Mucosa of gallbladder (tissue), 1 donor: ENCODE data around the gene NRIP2. TPM values are rescaled to one million over a fixed set of nuclear protein-coding genes. Genes with fewer than 3 reads are reported as not detected.
A peak's percentile ranks its signal among the peaks of the same experiment; 100 is the strongest.

Source experiments
- DNase-seq: peaks from one replicate; pipeline ENCODE4 v3.0.0-alpha.2; 2020; ENCODE audit warnings: low spot score
- total RNA-seq: library from RNA; stranded (reverse); gene quantifications from one replicate; pipeline ENCODE4 v1.2.1, GENCODE V29; 2021
- donor health status: DM: no; HTN: no; CAD: no.

The NRIP2 gene
- total RNA-seq, 1 donor from 2014 or later = 3.2 TPM

- DNase-seq = peak; percentile 14
Measured at GRCh38 chr12:2845280-2845679, 10.4 kb upstream of the NRIP2 start.

DNA sequence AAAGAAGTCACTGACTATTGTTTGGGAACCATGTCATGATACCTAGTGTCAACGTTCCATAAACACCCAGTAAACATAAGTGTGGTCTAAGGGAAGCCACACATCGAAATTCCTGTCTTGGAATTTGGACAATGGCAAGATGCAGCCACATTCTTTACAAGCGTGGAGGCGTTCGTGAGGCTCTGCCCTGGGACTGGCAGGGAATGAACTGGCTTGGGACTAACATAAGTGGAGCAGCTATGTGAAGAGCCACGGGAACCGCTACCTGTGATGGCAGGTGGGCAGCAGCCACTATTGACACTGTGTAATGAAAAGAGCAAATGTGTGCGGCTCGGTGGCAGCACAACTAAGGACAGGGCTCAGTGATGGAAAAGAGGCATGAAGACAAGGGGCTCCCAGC is 10.0 kb upstream of the NRIP2 start:
- no peak for DNase-seq

DNA sequence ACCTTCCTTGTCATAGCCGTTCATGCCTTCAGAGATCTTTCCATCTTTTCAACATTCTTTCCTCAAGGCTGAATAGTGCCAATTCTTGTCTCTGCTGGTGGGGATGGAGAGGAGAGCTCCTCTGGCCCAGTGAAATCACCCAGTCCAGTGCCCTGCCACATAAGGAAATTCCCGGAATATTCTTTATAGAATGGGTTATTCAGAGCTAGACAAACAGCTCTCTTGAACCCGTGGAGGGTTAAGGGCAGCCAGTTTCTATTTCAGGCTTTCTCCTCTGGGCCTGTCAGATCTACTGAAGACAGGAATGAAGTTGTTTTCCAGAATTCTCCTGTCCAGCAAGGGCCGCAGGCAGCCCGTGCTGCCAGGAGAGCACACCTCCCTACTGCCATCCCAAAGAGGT is 8.1 kb upstream of the NRIP2 start:
- DNase-seq = no peak

DNA sequence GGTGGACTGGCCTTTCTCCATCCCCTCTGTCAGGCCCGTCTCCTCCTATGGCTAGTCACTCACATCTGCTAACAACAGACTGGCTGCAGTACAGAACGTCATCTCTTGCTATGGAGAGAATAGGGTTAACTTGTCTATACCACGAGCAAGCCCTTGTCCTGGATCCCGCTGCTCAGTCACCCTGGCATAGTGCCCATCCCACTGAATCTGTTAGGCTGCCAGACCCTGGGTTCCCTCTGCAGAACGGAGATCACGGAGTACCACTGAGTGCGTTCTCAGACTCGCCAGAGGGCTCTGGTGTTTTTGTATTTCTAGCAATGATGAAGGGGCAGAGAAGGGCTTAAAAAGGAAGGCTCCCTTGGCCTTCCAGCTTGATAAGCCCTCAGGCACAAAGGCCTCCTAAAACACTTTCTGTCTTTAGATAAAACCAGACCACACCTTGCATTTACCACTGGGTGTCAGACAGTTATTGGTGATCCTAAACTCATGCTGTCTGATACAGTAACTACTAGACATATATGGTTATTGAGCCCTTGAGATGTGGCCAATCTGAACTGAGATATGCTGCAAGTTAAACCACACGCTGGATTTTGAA is 6.3 kb upstream of the NRIP2 start:
- DNase-seq = no peak

- no peak for DNase-seq
Measured at GRCh38 chr12:2836574-2836973, 1.7 kb upstream of the NRIP2 start.

GRCh38 chr12:2835691-2836403 is 1.0 kb upstream of the NRIP2 start:
- no peak for DNase-seq

- no peak for DNase-seq
Measured at GRCh38 chr12:2833810-2834209, 1.0 kb downstream of the NRIP2 start.

GRCh38 chr12:2833327-2833726 is 1.5 kb downstream of the NRIP2 start:
- DNase-seq = no peak

DNA sequence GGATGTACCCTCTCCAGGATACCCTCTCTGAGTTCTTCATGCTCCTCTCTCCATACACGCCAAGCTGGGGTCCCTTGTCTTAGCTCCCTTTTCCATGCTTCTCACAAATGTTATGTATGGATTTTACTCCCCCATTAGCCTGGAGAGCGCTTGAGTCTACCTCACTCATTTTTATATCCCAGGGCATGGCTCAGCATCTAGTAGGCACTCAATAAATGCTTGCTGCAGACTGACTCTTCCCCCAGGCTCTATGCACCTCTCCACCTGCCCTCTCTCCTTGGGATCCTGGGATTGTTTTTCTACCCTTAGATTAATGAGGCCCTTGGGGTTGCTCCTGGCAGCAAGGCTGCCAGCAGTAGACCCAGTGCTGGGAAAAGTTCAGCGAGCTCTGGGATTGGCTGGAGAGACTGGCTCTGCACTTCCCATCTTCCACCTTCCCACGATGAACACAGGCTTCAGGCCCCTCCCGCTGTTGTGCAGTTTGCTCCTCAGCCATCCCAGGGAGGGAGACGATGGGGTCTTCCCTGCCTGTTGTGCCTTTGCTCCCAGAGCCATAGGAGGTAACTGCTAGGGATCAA is 2.2 kb downstream of the NRIP2 start:
- no peak for DNase-seq

DNA sequence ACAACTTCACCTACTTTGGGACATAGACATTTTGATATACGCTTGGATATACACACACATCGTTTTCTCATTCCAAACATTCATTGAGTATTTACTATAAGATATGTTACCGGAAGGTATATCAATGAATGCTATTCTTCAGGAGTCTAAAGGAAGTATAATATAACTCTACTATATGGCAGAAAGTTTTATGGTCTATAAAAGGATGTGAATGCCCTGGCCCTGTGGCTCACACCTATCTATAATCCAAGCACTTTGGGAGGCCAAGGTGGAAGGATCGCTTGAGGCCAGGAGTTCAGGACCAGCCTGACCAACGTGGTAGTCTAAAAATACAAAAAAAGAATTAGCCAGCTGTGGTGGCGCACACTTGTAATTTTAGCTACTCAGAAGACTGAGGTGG is 5.6 kb downstream of the NRIP2 start:
- no peak for DNase-seq

- DNase-seq = no peak
Measured at GRCh38 chr12:2826721-2827515, 7.9 kb downstream of the NRIP2 start.

GRCh38 chr12:2826036-2826435 is 8.8 kb downstream of the NRIP2 start:
- DNase-seq = no peak

DNA sequence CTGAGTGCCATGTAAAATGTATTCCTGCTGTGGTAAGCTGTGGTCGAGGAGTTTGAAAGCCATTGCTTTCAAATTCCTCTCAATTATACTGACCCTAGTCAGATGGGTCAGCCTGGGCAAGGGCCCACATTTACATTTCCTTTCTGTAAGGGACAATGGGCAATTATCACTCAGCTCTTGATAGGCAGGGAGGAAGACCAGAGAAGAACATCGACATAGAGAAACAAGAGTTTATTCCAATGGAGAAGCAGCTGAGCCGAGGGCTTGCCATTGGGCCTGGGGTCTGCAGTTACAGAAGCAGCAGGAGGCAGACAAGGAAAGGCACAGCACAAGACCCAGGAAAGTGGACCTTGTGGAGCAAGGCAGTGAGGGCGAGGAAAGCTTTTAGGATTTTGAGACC is 9.7 kb downstream of the NRIP2 start:
- no peak for DNase-seq

GRCh38 chr12:2824541-2824940 is 10.3 kb downstream of the NRIP2 start:
- no peak for DNase-seq

DNA sequence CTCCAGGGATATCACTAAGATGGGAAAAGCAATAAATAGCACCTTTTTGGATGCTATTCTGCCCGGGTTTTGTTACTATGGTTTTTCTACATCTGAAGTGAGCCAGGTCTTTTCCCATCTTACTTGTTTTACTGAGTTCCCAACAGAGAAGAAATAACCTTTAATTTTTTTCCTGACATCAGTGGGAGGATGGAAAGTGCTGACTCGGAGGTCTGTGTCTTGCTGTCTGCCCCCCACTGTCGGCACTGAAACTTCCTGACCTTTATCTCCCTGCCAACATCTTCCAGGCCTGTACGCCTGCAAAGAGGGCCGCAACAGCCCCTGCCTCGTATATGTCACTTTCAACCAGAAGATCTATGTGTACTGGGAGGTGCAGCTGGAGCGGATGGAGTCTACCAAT is 11.4 kb downstream of the NRIP2 start:
- no peak for DNase-seq

DNA sequence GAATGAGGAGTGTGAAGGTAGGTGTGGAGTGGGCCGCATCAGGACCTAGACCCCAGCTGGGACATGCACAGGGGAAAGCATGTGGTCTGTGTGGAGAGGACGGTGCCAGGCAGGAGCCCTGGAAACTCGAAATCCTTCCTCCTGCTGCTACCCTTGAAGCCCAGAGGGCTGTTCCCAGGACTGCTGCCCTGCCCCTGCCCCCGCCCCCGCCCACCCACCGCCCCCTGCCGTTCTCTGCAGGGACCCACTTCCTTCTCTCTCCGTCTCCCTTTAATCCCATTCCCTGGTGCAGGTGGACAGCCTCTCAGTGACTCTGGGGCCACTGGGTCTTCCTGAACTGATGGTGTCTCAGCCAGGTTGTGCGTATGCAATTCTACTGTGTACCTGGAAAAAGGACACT is 14.4 kb downstream of the NRIP2 start:
- DNase-seq = no peak

DNA sequence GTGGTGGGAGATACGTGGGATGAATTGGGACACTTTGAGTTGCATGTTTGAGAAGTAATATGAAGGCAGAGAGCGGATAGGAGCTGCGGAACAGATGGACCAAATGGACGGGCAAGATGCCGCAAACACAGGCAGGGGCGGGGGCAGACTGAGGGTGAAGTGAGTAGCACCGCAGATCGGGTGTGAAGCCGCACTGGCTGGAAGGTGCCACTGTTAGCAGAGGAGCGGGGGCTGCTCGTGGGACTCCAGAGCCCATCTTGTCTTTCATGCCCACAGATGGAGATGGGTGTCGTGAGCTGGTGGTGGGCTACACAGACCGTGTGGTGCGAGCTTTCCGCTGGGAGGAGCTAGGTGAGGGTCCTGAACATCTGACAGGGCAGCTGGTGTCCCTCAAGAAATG is 15.0 kb downstream of the NRIP2 start:
- DNase-seq = no peak

- peak; percentile 51 for DNase-seq
Measured at GRCh38 chr12:2813214-2814185, 21.3 kb downstream of the NRIP2 start.

GRCh38 chr12:2812290-2813213 is 22.3 kb downstream of the NRIP2 start, which contains the start of gene ITFG2:
Gene ITFG2 (plus strand): TSS chr12:2812668. CDS start chr12:2812761, 93 bp downstream.
- peak; percentile 99 for DNase-seq

- DNase-seq = no peak
Measured at GRCh38 chr12:2811801-2812200, 23.0 kb downstream of the NRIP2 start.
